Spleen (tissue), 7 donors: ENCODE measurements around the gene KCNK18.

ENCODE experiments used
- CTCF ChIP-seq, 11 experiments: fragments of 200-600 bp in 7 of 11; fragments of 450-650 bp in 4 of 11; sonication (generic) in 4 of 11; IDR thresholded peaks in 8 of 11; conservative IDR thresholded peaks in 3 of 11; 1 replicate in 7 of 11; 2 replicates in 4 of 11; pipeline versions ENCODE4 v1.4.0 to v1.8.0; 2016 to 2021; ENCODE audit warnings: antibody characterized with exemption in 11 of 11, inconsistent platforms in 4 of 11, mild to moderate bottlenecking in 1 of 11
- POLR2A ChIP-seq, 3 donors: fragments of 450-650 bp; IDR thresholded peaks; one replicate each; pipeline ENCODE4 v1.5.1; 2017; ENCODE audit warnings: antibody characterized with exemption in 3 of 3, mild to moderate bottlenecking in 1 of 3
- POLR2AphosphoS5 ChIP-seq, 3 donors: sonication (generic); formaldehyde crosslinking; IDR thresholded peaks; one replicate each; pipeline ENCODE4 v1.5.1; 2017; ENCODE audit warnings: antibody characterized with exemption in 3 of 3
- donor health status: DM: no; HTN: no; CAD: no; lungs with moderate emphysema.
- donor health status: DM: no; HTN: no; CAD: no.
- donor health status: DM: no; HTN: no; CAD: no.

GRCh38 chr10:117218654-117219053 is 21.4 kb downstream of the KCNK18 start:
- no peak for TF ChIP-seq CTCF (IDR thresholded peaks at IDR 0.05 in 8 of 11, conservative IDR thresholded peaks at IDR 0.05 in 3 of 11)
- no peak for TF ChIP-seq POLR2A (IDR thresholded peaks at IDR 0.05)
- no peak for TF ChIP-seq POLR2AphosphoS5 (IDR thresholded peaks at IDR 0.05)
